ENCODE measurements around the gene INSR.

Gene INSR

GRCh38 chr19:7191946-7192691 is 102.1 kb downstream of the INSR start:
- TF ChIP-seq CTCF (IDR thresholded peaks at IDR 0.05) = no peak
- no peak for TF ChIP-seq ZFX (IDR thresholded peaks at IDR 0.05; ENCODE audit: borderline replicate concordance)
- H3K27ac ChIP-seq = no peak overlapping the region

GRCh38 chr19:7188698-7189629 is 105.2 kb downstream of the INSR start:
- H3K27ac ChIP-seq = no peak overlapping the region
- no peak for TF ChIP-seq CTCF (IDR thresholded peaks at IDR 0.05)
- no peak for TF ChIP-seq ZFX (IDR thresholded peaks at IDR 0.05; ENCODE audit: borderline replicate concordance)

DNA sequence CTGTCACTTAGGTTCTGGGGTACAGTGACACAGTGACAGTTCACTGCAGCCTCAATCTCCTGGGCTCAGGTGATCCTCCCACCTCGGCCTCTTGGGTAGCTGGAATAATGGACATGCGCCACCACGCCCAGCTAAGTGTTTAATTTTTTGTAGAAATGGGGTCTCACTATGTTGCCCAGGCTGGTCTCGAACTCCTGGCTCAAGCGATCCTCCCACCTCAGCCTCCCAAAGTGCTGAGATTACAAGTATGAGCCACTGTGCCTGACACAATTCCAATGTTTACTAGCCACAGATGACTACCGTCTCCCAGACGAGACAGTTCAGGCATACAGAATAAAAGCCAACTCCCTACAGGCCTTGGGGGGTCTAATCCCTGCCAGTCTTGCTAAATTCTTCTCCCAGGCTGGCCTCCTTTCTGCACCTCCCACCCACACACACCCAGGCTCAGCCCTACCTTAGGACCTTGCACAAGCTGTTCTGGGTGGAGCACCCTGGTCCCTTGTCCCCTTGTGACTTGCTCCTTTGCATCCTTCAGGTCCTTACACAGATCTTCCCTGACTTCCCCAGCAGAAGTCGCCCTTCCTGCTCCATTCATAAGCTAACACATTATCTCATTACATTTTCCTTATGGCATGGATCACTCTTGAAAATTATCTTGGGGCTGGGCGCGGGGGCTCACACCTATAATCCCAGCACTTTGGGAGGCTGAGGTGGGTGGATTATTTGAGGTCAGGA is 106.4 kb downstream of the INSR start:
- no peak for TF ChIP-seq CTCF (IDR thresholded peaks at IDR 0.05)
- no peak for TF ChIP-seq ZFX (IDR thresholded peaks at IDR 0.05; ENCODE audit: borderline replicate concordance)
- H3K27ac ChIP-seq = no peak overlapping the region

- TF ChIP-seq CTCF (IDR thresholded peaks at IDR 0.05) = no peak
- no peak for TF ChIP-seq ZFX (IDR thresholded peaks at IDR 0.05; ENCODE audit: borderline replicate concordance)
- no peak overlapping the region for H3K27ac ChIP-seq
Measured at GRCh38 chr19:7182489-7182888, 111.7 kb downstream of the INSR start.

DNA sequence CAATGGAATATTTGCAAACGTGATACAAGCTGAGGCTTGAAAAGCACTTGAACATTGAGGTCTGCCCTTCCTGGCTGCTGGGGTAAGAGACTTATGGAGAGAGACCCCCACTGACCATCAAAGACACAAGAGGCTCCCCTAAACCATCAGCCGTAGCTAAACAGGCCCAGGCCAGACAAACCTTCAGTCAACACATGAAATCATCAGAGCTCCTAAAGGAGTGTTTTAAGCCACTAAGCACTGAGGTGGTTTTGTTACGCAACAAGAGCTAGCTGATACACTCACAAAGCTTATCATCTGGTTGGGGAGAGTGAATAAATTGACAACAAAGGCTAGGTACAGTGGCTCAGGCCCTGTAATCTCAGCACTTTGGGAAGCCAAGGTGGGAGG is 114.3 kb downstream of the INSR start:
- peak overlapping the region; percentile 49 for H3K27ac ChIP-seq
- no peak for TF ChIP-seq CTCF (IDR thresholded peaks at IDR 0.05)
- TF ChIP-seq ZFX (IDR thresholded peaks at IDR 0.05; ENCODE audit: borderline replicate concordance) = no peak

DNA sequence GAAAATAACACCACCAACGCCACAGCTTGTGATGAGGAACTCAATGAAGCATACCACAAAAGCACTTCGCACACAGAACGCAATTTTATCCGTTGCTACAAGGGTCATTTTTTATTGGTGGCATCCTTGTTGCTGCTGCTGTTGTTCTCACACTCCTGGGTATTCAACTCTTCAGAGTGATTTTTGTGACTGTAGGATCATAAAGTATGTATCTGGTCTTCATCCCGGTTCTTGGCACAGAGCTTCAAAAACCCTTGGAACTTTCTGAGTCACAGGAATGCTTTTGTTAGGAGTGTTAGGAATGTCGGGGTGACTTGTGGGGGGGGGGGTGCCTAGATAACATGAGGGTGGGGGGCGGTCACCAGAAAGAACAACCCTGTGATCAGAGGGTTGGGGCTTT is 116.3 kb downstream of the INSR start:
- TF ChIP-seq CTCF (IDR thresholded peaks at IDR 0.05) (no peak), ZFX (IDR thresholded peaks at IDR 0.05; ENCODE audit: borderline replicate concordance) (no peak)
- no peak overlapping the region for H3K27ac ChIP-seq
